ENCODE results near the gene KCNIP1. TPM values are rescaled to one million over a fixed set of nuclear protein-coding genes. Genes with fewer than 3 reads are reported as not detected.

KCNIP1 gene
- total and polyA plus RNA-seq, 4 donors, result 0.13 to 1.8 (median 0.72) TPM

- Histone ChIP-seq H3K4me1 (ENCODE audit: control insufficient read depth in 5 of 5, insufficient read depth in 5 of 5, low read length in 5 of 5) (peaks cover 0 to 4% (median 0%) of the 10 kb centered on the region in 5 donors), H3K9ac (ENCODE audit: insufficient read depth in 1 of 2, low read length in 2 of 2) (no peak overlapping the region), H3K36me3 (ENCODE audit: control insufficient read depth in 4 of 4, insufficient read depth in 4 of 4, low read length in 4 of 4) (no peaks in the 10 kb centered on the region), H3K4me3 (no peak overlapping the region), H3K9me3 (ENCODE audit: control insufficient read depth in 4 of 4, insufficient read depth in 3 of 4, low read length in 3 of 4) (peaks cover 0 to 8% (median 3%) of the 10 kb centered on the region in 4 donors), H3K27me3 (ENCODE audit: control insufficient read depth in 3 of 3, insufficient read depth in 3 of 3, low read length in 2 of 3) (no peaks in the 10 kb centered on the region), H3K27ac (ENCODE audit: low read depth in 1 of 2, low read length in 1 of 2) (no peak overlapping the region)
- no peak for TF ChIP-seq CTCF (IDR thresholded peaks at IDR 0.05; ENCODE audit: control extremely low read depth, extremely low read depth)
- 91 to 92% methylated on average over 4 of the region's 4 CpGs for WGBS, 2 donors
- no peak for DNase-seq
- ATAC-seq (ENCODE audit: insufficient read depth, low FRiP score), result no peak
Observed at GRCh38 chr5:170739446-170739845, 235.6 kb downstream of the KCNIP1 start.

DNA sequence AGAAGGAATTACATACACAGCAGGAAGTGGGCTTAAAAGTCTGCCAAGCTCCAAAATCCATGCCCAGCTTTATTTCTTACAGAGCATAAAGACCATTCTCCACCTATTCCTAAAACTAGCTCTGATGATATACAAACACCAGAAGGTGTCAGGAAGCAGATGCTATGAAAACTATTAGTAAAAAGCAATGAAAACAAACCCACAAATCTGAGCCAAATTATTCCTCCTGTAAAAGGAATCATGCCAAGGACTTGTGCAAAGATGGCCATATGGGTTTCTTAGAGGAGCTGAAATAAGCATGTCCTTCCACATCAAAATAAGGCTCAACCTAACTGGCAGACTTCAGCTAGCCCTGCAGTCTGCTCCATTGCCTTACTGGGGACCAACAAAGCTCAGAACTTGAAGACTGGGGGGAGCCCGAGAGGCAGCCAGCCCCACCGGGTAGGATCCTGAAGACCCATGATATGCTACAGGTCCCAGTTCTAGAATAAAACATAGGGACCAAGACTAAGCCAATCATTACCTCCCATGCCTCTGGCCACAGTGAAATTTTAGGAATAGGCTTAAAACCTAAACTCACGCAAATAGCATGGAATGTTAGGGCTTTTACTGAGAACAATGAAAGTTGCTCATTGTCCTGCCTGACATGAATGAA, 236.9 kb downstream of the KCNIP1 start:
- no peak overlapping the region for H3K4me3 ChIP-seq
- WGBS, 2 donors, result 75 to 91% methylated on average over 3 of the region's 3 CpGs
- H3K9me3 ChIP-seq (ENCODE audit: control insufficient read depth in 4 of 4, insufficient read depth in 3 of 4, low read length in 3 of 4), result peaks cover 0 to 5% (median 2%) of the 10 kb centered on the region in 4 donors

DNA sequence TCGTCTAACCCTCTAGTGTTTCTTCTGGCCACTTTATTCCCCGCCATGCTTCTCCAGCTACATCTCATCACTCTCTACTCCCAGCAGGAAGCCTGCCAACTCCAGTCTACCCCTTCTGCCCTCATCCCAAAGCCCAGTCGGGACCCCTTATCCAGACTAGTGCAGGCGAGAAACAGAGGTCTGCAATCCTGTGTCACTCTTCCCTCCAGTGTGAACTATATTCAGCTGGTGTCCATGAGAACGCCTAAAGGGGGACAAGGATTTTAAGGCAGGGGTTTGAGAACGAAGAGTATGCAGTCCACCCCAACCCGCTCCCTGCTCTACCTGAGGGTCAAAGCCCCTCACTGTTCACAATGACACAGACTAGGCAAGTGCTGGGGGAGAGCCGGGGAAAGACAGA, 238.0 kb downstream of the KCNIP1 start:
- Histone ChIP-seq H3K27ac (ENCODE audit: low read depth in 1 of 2, low read length in 1 of 2) (no peak overlapping the region), H3K4me3 (no peak overlapping the region), H3K9ac (ENCODE audit: insufficient read depth in 1 of 2, low read length in 2 of 2) (no peak overlapping the region), H3K27me3 (ENCODE audit: control insufficient read depth in 3 of 3, insufficient read depth in 3 of 3, low read length in 2 of 3) (no peaks in the 10 kb centered on the region), H3K9me3 (ENCODE audit: control insufficient read depth in 4 of 4, insufficient read depth in 3 of 4, low read length in 3 of 4) (peaks cover 0 to 1% (median 0%) of the 10 kb centered on the region in 4 donors), H3K36me3 (ENCODE audit: control insufficient read depth in 4 of 4, insufficient read depth in 4 of 4, low read length in 4 of 4) (no peaks in the 10 kb centered on the region), H3K4me1 (ENCODE audit: control insufficient read depth in 5 of 5, insufficient read depth in 5 of 5, low read length in 5 of 5) (peaks cover 0 to 8% (median 3%) of the 10 kb centered on the region in 5 donors)
- 81 to 87% methylated on average over 8 of the region's 8 CpGs for whole genome bisulfite sequencing, 2 donors
- TF ChIP-seq CTCF (IDR thresholded peaks at IDR 0.05; ENCODE audit: control extremely low read depth, extremely low read depth), result no peak
- DNase-seq, result no peak
- ATAC-seq (ENCODE audit: insufficient read depth, low FRiP score), result no peak

More for the DNA sequence above, 236.9 kb downstream of the KCNIP1 start:
- no peak for ATAC-seq (ENCODE audit: insufficient read depth, low FRiP score)
- Histone ChIP-seq H3K27ac (ENCODE audit: low read depth in 1 of 2, low read length in 1 of 2) (no peak overlapping the region), H3K27me3 (ENCODE audit: control insufficient read depth in 3 of 3, insufficient read depth in 3 of 3, low read length in 2 of 3) (no peaks in the 10 kb centered on the region), H3K4me1 (ENCODE audit: control insufficient read depth in 5 of 5, insufficient read depth in 5 of 5, low read length in 5 of 5) (peaks cover 0 to 8% (median under 1%) of the 10 kb centered on the region in 5 donors), H3K36me3 (ENCODE audit: control insufficient read depth in 4 of 4, insufficient read depth in 4 of 4, low read length in 4 of 4) (no peaks in the 10 kb centered on the region), H3K9ac (ENCODE audit: insufficient read depth in 1 of 2, low read length in 2 of 2) (no peak overlapping the region)
- no peak for TF ChIP-seq CTCF (IDR thresholded peaks at IDR 0.05; ENCODE audit: control extremely low read depth, extremely low read depth)
- no peak for DNase-seq

DNA sequence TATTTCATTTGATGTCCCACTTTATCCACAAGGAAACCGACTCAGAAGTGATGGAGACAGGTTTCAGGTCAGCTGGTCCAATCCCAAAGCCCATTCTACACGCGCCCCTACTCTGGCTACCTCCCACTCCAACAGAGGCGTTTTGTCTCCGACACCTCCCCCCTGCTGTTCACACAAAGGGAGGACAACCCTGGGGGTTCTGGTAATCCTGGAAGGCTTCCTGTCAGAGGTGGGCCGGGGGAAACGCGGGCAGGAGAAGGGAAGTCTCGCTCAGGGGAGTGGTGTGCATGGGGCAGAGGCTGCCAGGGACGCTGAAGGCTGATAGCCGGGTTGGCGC, 240.0 kb downstream of the KCNIP1 start:
- whole genome bisulfite sequencing, 2 donors, result 13% methylated on average over 11 to 12 of the region's 12 CpGs
- Histone ChIP-seq H3K4me3 (no peak overlapping the region), H3K9ac (ENCODE audit: insufficient read depth in 1 of 2, low read length in 2 of 2) (no peak overlapping the region), H3K27ac (ENCODE audit: low read depth in 1 of 2, low read length in 1 of 2) (no peak overlapping the region), H3K27me3 (ENCODE audit: control insufficient read depth in 3 of 3, insufficient read depth in 3 of 3, low read length in 2 of 3) (no peaks in the 10 kb centered on the region), H3K9me3 (ENCODE audit: control insufficient read depth in 4 of 4, insufficient read depth in 3 of 4, low read length in 3 of 4) (no peaks in the 10 kb centered on the region), H3K4me1 (ENCODE audit: control insufficient read depth in 5 of 5, insufficient read depth in 5 of 5, low read length in 5 of 5) (peaks cover 0 to 9% (median 3%) of the 10 kb centered on the region in 5 donors), H3K36me3 (ENCODE audit: control insufficient read depth in 4 of 4, insufficient read depth in 4 of 4, low read length in 4 of 4) (no peaks in the 10 kb centered on the region)
- DNase-seq (no peak), ATAC-seq (ENCODE audit: insufficient read depth, low FRiP score) (no peak)
- TF ChIP-seq CTCF (IDR thresholded peaks at IDR 0.05; ENCODE audit: control extremely low read depth, extremely low read depth), result no peak

Data from lung (tissue), 12 donors.